ENCODE measurements around the gene NAP1L1.

GRCh38 chr12:76007640-76008039, 76.8 kb downstream of the NAP1L1 start:
- TF ChIP-seq EZH2 (IDR thresholded peaks at IDR 0.05; ENCODE audit: insufficient read depth, poor library complexity, severe bottlenecking) (no peak), EZH2phosphoT487 (IDR thresholded peaks at IDR 0.05; ENCODE audit: insufficient read depth, low read depth) (no peak)

Measured in GM23248 (cell line).